OCI-LY1 (cell line): Measurements from ENCODE around the gene COL18A1.

Source experiments
- EZH2 ChIP-seq: fragments of 200-600 bp; sonication (generic), shearing (Covaris generic); IDR thresholded peaks from 2 replicates; pipeline ENCODE4 v1.8.0; 2017; ENCODE audit warnings: borderline replicate concordance, mixed run types, mild to moderate bottlenecking, antibody characterized with exemption, low read length, moderate library complexity, mixed read lengths
- TF ChIP-seq, protein P1 (sequence below): fragments of 200-600 bp; sonication (generic), shearing (Covaris generic); IDR thresholded peaks from 2 replicates; pipeline ENCODE4 v1.5.1; 2017; ENCODE audit warnings: mild to moderate bottlenecking, antibody characterized with exemption, low read length, moderate library complexity, mixed read lengths

DNA sequence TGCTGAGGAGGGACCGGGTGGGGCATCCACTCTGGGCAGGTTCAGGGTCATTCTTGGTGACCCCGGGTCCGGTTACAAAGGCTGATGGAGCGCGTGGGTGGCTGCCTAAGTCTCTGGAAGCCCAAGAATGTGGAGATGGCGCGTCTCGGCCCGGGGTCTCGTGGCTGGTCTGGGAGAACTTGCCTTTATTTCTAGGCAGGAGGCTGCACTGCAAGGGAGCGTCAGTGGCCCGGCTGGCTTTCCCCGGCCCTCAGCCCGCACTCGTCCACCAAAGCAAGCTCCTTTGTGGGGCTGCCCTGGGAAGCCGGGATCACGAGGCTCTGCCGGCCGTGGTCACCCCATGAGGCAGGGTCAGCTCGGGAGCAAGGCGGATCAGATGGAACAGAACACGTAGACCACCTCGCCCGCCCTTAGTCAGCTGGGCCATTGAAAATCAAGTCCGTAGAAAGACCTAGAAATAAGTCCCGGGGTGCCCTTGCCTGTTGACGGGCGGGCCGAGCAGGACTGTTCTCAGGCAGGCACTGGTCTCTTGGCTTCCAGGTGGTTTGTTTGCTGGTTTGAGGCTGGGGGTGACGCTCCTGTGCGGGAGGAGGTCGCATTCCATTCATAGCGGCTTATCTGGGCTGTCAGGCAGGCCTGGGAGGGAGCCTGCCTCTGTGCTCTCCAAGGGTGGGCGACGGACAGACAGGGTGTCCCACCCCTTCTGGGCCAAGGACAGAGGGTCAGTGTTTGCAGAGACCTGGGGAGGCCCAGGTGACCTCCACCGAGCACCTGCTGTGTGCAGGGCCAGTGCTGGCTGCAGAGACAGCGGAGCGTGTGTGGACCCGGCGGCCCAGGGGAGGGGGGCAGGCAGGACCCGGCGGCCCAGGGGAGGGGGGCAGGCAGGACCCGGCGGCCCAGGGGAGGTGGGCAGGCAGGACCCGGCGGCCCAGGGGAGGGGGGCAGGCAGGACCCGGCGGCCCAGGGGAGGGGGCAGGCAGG lies 25.8 kb downstream of the COL18A1 start:
- TF ChIP-seq, protein P1, sequence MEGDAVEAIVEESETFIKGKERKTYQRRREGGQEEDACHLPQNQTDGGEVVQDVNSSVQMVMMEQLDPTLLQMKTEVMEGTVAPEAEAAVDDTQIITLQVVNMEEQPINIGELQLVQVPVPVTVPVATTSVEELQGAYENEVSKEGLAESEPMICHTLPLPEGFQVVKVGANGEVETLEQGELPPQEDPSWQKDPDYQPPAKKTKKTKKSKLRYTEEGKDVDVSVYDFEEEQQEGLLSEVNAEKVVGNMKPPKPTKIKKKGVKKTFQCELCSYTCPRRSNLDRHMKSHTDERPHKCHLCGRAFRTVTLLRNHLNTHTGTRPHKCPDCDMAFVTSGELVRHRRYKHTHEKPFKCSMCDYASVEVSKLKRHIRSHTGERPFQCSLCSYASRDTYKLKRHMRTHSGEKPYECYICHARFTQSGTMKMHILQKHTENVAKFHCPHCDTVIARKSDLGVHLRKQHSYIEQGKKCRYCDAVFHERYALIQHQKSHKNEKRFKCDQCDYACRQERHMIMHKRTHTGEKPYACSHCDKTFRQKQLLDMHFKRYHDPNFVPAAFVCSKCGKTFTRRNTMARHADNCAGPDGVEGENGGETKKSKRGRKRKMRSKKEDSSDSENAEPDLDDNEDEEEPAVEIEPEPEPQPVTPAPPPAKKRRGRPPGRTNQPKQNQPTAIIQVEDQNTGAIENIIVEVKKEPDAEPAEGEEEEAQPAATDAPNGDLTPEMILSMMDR: no peak
- TF ChIP-seq EZH2: no peak
